ENCODE results near the gene GALNT3.

- TF ChIP-seq CTCF (IDR thresholded peaks at IDR 0.05) (no peak), POLR2A (IDR thresholded peaks at IDR 0.05) (no peak)
Measured at GRCh38 chr2:165801176-165801575, 7.1 kb upstream of the GALNT3 start.
